Cardiac muscle cell (in vitro differentiated cells and primary cell): Measurements from ENCODE around the gene MGAT3. TPM values are rescaled to one million over a fixed set of nuclear protein-coding genes. Genes with fewer than 3 reads are reported as not detected.

Experiments
- DNase-seq, 2 donors: peaks; one replicate each; pipeline versions ENCODE4 v3.0.0 to v3.0.0-alpha.2; 2010 to 2017; ENCODE audit warnings: low read depth in 1 of 2, low spot score in 1 of 2
- H3K27ac ChIP-seq: fragments of 200-600 bp; sonication (generic); 2 replicates; pipeline ENCODE4 v1.5.1; 2016
- H3K27me3 ChIP-seq: fragments of 200-600 bp; sonication (generic); 2 replicates; pipeline ENCODE4 v1.6.0; 2016; ENCODE audit warnings: control low read depth
- H3K36me3 ChIP-seq: fragments of 200-600 bp; sonication (generic); 2 replicates; pipeline ENCODE4 v1.5.1; 2016; ENCODE audit warnings: control low read depth
- H3K4me1 ChIP-seq: fragments of 200-600 bp; sonication (generic); 2 replicates; pipeline ENCODE4 v1.8.1; 2017; ENCODE audit warnings: low read depth, mild to moderate bottlenecking, mixed run types
- H3K4me3 ChIP-seq: fragments of 200-600 bp; sonication (generic); 2 replicates; pipeline ENCODE4 v1.5.1; 2016; ENCODE audit warnings: mild to moderate bottlenecking
- H3K9me3 ChIP-seq: fragments of 200-600 bp; sonication (generic); 2 replicates; pipeline ENCODE4 v1.5.1; 2017; ENCODE audit warnings: low read depth, mild to moderate bottlenecking, control low read depth
- CTCF ChIP-seq: IDR thresholded peaks from 2 replicates; pipeline ENCODE4 v1.5.1; 2012; ENCODE audit warnings: low read depth, mild to moderate bottlenecking, low read length
- polyA plus RNA-seq: library from polyadenylated mRNA; unstranded; fragments of >200 nt; fragmentation: Nextera tagmentation; extraction: Ambion mirVana; gene quantifications from 2 replicates; pipeline ENCODE4 v1.2.1, GENCODE V29; 2016
- total RNA-seq: library from RNA; depleted of rRNA; stranded (reverse); fragments of >200 nt; gene quantifications from 2 replicates; pipeline ENCODE4 v1.2.3, GENCODE V29; 2016

Gene MGAT3
- total and polyA plus RNA-seq, 2 experiments from 2014 or later, result 9.9 to 38.0 TPM

- Histone ChIP-seq H3K4me3 (peak overlapping the region; percentile 80), H3K27ac (peak overlapping the region; percentile 99), H3K36me3 (peaks cover 28% of the 10 kb centered on the region), H3K27me3 (no peaks in the 10 kb centered on the region), H3K9me3 (no peaks in the 10 kb centered on the region), H3K4me1 (peaks cover 26% of the 10 kb centered on the region)
- DNase-seq, result peak; percentile 51 to 72
- TF ChIP-seq CTCF, result no peak
Observed at GRCh38 chr22:39522567-39523300, 65.9 kb downstream of the MGAT3 start.

- no peaks in the 10 kb centered on the region for H3K27me3 ChIP-seq
- DNase-seq, result no peak
- H3K36me3 ChIP-seq, result peaks cover 28% of the 10 kb centered on the region
- H3K4me1 ChIP-seq, result peaks cover 19% of the 10 kb centered on the region
- no peak overlapping the region for H3K4me3 ChIP-seq
- TF ChIP-seq CTCF, result no peak
- H3K9me3 ChIP-seq, result no peaks in the 10 kb centered on the region
- H3K27ac ChIP-seq, result peak overlapping the region; percentile 63
Observed at GRCh38 chr22:39524089-39524752, 67.4 kb downstream of the MGAT3 start.

GRCh38 chr22:39524753-39525657 is 68.2 kb downstream of the MGAT3 start:
- Histone ChIP-seq H3K36me3 (peaks cover 28% of the 10 kb centered on the region), H3K4me1 (peaks cover 19% of the 10 kb centered on the region), H3K9me3 (no peaks in the 10 kb centered on the region), H3K27me3 (no peaks in the 10 kb centered on the region), H3K27ac (peak overlapping the region; percentile 63), H3K4me3 (no peak overlapping the region)
- no peak for DNase-seq
- TF ChIP-seq CTCF, result no peak

DNA sequence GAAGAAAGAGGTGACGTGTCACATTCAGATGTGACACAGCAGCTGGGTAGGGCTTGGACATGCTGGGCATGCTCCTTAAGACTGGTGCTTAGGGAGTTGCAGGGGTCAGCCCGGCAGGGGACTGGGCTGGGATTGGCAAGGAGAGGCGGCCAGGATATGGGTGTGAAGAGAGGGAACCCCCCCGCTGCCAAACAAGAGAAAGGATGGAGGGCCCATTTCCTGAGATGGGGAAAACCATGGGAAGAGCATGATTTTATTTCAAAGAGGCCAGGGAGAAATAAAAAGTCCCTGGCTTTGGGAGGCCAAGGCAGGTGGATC is 68.8 kb downstream of the MGAT3 start:
- no peak for DNase-seq
- H3K4me1 ChIP-seq, result peaks cover 19% of the 10 kb centered on the region
- no peaks in the 10 kb centered on the region for H3K9me3 ChIP-seq
- H3K27ac ChIP-seq, result peak overlapping the region; percentile 63
- TF ChIP-seq CTCF, result no peak
- H3K4me3 ChIP-seq, result no peak overlapping the region
- H3K27me3 ChIP-seq, result no peaks in the 10 kb centered on the region
- peaks cover 28% of the 10 kb centered on the region for H3K36me3 ChIP-seq

- Histone ChIP-seq H3K4me3 (no peak overlapping the region), H3K4me1 (peaks cover 22% of the 10 kb centered on the region), H3K27ac (peak overlapping the region; percentile 56), H3K36me3 (peaks cover 21% of the 10 kb centered on the region), H3K27me3 (no peaks in the 10 kb centered on the region), H3K9me3 (no peaks in the 10 kb centered on the region)
- no peak for TF ChIP-seq CTCF
- no peak for DNase-seq
Observed at GRCh38 chr22:39526736-39527171, 69.9 kb downstream of the MGAT3 start.
